Activated CD8-positive, alpha-beta memory T cell treated with anti-CD3 and anti-CD28 coated beads, Interleukin-2, amount 50 U/mL, for 1 hour (primary cell): ENCODE measurements around the gene GRAPL.
"Not testable (repeated sequence)": the region's sequence is repeated elsewhere in the genome, so short reads cannot be mapped to it uniquely, and the experiment has no call there.

Experiments used
- DNase-seq: peaks from one replicate; pipeline ENCODE4 v3.0.0-alpha.2; 2020; ENCODE audit errors: extremely low read depth

GRAPL gene

DNA sequence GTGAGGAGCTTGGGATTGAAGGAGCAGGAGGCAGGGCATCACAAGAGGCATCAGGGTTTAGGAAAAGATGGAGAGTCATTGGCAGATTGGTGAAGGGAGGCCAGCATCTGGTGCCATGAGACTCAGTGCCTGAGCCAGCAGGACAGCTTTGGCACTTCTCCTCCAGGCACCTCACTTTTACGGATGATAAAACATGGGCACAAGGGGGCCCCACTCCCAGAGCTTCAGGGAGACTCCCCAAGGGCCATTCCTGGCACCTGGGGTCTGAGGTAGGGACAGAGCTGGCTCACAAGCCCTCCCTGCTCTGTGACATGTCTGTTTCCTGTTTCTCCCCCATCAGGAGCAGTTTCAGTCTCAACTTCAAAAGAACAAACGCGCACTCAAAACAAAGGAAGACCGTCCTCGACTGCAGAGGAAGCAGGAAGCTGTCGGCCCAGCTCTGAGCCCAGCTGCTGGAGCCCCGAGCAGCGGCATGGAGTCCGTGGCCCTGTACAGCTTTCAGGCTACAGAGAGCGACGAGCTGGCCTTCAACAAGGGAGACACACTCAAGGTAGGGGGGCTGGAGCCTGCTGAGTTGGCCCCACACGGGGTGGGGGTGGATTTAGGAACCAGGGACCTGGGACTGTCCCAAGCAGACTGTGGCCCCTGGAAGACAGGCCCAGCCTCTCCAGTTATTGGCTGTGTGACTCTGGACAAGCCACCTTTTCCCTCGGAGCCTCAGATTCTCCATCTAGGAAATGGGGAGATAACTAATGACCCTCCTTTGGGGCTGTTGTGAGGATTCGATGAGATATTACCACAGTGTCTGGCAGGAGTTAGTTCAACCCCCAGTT, at the start of gene GRAPL:
GRAPL (plus strand) TSS at position 442 of the 833 bp plus-strand sequence; CDS start at position 473, 31 bp downstream.
- not testable (repeated sequence) for DNase-seq

DNA sequence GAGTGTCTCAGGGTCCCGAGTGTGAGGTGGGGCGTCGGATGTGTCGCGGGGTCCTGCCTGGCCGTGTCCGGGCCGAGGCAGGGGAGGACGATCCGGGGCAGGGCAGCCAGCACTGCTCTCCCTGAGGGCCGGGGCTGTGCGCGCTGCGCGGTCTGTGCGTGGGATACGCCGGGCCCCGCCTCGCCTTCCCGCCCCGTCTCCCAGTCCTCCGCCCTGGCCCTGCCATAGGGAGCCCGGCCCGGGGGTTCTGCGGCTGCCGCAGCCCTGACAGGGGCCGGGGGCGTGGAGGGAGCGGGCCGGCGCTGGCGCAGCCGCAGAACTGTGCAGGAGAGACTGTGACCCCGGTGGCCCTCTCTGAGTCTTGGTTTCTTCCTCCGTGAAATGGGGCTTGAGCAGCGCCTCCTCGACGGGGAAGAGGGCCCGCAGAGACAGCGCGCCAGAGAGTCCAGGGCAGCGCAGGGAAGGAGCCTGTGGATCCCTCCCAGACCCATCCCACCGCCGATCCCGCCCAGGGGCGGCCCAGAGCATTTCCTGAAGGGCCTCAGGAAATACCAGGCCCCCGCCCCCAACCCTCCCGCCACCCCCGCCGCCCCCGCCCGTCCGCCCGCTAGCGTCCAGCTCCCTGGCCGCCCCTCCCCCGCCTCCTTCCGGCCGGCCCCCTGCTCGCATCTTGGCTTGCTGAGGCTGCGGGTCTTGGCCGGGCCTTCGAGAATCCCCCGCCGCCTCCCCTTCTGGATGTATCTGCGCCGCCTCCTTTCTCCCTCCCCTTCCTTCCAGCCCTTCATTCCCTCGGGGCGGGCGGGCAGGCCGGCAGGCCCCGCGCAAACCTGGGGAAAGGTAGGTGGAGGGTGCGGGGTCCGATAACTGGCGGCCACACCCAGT, 38.3 kb upstream of the GRAPL start:
- not testable (repeated sequence) for DNase-seq

DNA sequence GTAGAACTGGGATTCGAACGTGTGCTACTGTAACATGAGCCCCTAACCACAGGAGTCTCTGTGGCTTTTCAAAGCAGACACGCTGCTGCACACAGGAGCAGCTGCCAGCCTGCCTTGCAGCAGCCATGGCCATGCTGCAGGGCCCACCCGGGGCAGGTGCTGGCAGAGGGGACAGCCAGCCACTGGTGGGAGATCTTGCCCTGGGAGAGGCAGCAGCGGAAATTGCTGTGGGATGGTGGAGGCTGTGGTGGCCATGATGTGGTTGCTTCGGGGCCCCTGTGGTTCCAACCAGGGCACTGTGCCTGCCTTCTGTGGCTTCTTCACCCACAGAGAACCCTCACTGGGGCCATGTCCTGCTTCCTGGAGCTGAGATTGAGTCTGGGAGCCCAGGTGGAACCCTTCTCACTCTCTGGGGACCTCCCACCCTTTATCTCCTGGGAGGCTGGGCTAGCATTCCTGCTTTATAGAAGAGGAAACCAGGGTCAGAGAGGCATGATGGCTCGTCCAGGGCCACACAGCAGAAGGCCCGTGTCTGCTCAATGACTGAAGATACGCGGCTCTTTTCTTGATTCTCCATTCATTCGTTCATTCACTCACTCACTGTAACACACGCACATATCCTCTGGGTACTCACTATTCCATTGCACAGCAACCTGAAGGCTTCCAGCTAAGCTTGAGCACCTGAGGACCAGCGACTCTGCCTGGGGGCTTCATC, 37.2 kb upstream of the GRAPL start:
- not testable (repeated sequence) for DNase-seq

DNA sequence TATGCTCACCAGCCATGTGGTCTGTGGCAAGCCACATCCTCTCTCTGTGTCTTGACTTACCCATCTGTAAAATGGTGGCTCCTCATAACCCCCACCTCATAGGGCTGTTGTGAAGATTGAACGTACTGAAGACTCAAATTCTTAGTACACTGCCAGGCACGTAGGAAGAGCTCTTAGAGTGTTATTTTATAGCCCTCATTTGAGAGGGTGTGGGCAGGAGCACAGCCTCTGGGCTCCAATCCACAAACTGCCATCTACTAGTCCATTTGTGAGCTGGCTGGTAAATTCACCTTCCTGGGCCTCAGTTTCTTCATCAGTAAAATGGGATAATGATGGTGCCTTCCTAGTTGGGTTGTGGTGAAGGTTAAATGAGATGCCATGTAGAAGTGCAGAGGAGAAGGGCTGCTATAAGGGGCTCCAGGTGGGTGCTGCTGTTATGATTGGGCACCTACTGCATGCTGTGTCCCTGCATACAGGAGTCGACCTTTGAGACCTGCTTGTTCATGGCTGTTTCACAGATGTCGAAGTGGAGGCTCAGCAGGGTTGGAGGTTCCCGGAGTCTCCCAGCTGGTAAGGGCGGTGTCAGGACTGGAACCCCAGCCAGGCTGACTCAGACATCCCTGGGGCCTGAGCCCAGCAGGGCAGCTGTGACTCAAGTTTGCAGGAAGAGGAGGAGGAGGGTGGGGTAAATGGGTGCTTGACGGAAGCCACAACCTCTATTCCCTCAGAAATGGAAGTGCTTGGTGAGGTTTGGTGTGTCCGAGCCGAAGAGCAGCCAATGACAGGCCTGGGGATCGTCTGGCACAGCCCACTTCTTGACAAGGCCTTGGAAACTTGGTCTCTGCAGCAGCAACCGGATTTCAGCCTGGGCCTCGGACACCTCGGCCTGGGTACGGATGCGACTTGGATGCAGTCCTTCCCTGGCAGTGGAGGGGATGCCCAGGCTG, 34.4 kb upstream of the GRAPL start:
- not testable (repeated sequence) for DNase-seq

DNA sequence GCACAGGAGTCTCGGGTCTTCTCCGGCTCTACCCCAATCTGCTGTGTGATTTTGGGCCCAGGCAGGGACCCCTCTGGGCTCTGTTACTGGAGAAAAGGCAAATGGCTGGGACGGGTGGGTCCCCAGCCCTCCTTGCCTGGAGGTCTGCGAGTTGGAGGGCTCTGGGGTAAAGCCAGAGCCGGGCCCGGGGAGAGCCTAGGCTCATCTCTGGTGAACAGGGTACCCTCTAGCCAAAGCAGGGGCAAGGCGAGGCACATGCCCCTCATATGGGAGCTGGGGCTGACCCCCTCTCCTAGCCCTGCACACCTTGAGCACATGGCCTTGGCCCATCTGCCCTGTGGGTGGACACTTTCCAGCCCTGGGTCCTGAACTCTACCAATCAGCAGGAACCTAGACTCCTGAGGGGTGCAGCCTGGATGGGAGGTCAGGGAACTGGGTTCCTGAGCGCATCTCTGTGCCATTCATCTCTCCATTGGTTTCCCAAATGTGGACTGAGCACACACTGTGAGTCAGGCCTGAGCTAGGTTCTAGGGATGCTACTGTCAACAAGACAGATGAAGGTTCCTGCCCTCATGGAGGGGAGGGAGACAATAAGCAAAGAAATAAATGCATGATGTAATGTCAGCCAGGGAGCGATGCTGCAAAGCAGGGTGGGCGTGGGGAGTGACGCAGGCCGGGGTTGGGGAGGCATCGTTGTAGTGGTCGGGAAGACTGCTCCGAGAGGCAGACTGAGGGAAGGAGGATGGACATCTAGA, 33.5 kb upstream of the GRAPL start:
- not testable (repeated sequence) for DNase-seq

DNA sequence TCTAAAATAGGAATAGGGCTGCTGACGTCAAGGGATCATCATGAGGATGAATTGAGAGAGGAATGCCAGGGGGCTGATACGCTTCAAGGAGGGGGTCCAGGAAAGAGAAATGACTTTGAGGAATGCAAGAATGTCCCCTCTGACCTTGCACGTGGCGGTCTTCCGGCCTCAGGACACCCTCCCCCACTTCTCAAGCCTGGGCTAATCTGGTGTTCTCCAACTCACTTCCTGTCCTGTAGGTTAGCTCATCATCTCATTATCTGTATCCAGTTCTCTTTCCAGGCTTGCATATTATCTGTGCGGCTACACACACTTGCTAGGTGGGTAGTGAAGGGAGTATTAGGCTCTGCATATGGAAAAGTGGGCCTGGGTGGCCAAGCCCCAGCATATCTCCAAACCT, 18.9 kb upstream of the GRAPL start:
- DNase-seq: not testable (repeated sequence)

DNA sequence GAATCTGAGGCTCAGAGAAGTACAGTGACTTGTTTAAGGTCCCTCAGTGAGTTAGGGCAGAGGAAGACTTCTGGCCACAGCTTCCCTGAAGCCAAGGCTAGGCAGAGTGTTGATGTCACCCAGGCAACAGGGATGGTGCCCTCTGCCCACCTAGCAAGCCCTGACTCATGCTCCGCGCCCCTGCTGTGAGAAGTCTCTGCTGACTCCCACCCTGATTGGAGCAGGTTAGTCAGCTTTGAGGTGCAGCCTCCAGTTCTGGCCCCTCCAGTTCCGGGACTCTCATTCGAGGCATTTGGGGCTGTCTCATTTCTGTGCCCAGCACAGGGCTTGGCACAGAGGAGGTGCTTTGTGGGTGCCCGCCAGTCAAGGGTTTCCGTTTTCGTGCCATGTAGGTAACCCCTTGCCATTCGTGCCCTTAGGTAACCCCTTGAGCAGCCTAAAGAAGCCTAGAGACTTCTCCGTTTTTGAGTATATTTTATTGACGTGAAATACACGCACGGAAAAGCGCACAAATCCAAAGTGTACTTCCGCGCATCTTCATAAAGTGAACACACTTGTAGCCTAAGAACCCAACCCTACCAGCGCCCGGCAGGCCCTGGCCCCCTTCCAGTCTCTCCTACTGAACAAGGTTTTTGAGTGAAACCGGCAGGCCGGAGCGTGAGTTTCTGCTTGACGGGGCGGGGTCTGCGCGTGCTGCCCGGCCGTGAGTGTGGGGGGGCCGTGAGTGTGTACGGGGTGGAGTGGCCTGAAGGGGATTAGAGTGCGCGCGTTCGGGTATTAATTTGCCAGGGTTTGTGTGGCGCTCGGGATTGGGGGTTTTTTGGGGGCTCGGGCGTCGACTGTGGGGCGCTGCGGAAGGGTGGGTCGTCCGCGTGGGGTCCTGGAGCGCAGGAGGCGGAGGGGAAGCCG, 16.9 kb upstream of the GRAPL start:
- not testable (repeated sequence) for DNase-seq

DNA sequence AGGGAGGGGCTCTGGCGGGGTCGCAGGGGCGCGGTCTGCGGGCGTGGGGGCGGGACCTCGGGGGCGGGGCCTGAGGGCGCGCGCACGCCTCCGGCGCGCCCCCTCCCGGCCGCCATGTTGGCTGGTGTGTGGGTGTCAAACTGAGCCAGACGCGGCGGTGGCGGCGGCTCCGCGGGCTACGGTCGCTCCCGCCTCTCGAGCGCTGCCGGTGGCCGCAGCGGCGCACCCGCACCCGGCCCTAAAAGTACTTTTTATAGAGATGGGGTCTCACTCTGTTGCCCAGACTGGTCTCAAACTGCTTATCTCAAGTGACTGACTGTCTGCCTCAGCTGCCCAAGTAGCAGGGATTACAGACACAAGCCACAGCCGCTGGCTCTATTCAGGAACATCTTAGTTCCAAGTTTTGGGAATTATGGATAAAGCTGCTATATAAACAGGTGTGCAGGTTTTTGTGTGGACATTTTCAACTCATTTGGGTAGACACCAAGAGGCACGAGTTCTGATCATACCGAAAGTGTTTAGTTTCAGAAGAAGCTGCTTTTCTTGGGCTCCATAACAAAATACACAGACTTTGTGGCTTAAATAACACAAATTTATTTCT, 16.2 kb upstream of the GRAPL start:
- DNase-seq: not testable (repeated sequence)

DNA sequence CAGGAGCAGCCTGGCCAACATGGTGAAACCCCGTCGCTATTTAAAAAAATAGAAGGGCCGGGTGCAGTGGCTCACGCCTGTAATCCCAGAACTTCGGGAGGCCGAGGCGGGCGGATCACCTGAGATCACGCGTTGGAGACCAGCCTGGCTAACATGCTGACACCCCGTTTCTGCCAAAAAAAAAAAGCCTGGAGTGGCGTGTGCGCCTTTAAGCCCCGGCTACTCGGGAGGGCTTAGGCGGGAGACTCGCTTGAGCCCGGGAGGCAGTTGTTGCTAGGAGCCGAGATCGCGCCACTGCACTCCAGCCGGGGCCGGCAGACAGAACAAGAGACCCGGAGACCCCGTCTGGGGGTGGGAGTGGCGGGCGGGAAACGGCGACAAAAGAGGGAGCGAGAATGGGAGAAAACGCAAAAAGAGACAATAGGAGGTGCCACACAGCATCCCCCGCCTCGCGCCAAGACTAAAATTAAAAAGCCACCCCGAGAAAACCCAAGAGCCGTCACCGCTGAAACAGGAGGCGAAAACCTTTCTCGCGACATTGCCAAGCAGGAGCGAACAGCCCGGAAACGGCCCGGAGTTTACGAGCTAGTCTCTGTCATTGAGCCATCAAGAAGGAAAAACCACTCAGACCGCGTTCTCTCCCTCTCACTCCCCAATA, 15.5 kb upstream of the GRAPL start:
- DNase-seq: not testable (repeated sequence)

DNA sequence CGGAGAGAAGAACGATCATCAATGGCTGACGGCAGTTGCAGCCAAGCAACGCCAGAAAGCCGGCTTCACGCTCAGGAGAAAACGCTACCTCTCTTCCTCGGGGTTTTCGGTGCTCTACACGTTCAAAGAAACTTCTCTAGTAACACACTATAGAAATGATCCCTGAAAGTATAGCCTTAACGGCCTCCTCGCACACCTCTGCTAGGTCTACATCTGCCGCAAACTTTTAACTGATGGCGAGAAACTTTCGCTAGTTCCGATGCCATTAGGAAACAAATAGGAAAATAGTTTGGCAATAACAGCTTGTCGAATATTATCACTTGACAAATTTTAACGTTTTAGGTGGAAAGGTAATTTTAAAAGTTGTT, 14.9 kb upstream of the GRAPL start:
- not testable (repeated sequence) for DNase-seq

DNA sequence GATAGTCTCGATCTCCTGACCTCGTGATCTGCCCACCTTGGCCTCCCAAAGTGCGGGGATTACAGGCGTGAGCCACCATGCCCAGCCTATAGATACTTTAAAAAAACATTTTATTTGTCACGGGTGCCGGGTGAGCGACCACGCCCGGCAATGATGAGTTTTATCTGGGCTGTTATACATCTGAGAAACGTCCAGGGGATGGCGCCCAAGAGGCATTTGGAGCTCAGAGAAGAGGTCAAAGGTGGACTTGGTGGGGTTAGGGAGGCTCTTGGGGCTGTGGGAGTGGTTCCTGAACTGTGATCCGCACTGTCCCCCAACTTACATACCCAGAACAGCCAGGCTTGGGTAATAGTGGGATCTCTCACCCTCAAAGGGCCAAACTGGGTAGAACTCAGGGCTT, 8.7 kb upstream of the GRAPL start:
- not testable (repeated sequence) for DNase-seq

DNA sequence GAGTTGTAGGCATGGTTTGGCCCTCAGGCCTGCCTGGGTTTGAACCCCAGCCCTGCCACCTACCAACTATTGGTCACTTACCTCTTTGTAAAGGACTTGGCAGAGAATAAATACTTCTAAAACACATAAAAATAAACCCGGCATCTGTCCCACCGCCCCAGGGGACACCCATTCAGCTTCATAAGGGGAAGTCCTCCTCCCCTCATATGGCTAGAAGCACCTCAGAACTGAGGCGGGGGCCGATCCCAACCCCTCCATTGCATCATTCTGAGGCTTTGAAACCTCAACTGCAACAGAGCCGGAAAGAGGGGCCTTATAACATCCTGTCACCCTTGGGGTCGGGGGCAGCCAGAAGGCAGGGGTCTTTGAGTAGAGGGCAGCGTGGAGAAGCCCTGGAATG, 2.1 kb upstream of the GRAPL start:
- DNase-seq: not testable (repeated sequence)

DNA sequence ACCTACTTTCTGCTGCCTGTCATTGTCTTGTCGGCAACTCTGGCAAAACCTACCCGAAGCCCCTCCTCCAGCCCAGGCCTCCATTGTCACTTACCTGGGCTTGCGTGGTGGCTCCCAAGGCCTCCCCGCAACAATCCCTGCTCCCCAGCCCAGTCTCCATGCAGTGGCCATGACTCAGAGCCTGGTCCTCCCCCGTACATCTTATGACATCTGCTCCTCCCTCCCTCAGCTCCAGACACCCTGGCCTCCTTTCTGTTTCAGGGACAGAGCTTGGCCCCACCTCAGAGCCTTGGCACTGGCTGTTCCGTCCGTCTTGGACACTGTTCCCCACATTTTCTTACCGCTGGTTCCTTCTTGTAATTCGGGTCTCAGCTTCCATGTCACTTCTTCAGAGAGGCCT, 2.1 kb downstream of the GRAPL start:
- DNase-seq: not testable (repeated sequence)

DNA sequence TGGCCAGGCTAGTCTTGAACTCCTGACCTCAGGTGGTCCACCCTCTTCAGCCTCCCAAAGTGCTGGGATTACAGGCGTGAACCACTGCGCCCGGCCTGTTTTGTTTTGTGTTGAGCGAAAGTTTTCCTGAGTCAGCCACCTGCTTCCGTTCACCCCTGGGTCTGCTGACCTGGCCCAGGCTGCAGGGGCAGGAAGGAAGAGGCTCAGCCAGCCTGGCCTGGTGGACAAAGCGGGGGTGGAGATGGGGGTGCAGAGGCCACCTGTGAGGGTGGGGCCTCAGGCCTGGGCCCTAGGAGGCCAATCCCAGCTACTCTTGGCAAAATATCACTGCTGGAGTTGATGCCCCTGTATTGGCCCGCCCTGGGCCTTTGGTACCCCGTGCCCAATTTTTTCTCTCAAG, 3.7 kb downstream of the GRAPL start:
- DNase-seq: not testable (repeated sequence)

DNA sequence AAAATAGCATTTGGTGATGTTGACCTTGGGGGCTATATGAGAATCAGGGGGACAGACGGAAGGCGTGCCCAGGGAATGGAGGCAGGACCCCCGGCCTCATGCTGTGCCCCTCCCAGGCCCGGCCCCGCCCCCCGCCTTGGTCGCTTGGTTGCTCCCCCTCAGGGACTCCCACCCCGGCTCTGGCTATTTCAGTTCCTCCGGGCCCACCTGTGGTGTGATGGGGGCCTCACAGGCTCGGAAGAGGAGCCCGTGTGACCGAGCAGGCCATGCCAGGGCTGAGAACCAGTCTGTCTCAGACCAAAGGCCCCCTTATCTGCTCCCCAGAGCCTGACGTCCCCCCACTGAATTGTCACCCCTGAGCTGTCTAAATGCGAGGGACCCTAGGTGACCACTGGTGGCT, 4.4 kb downstream of the GRAPL start:
- DNase-seq: not testable (repeated sequence)

DNA sequence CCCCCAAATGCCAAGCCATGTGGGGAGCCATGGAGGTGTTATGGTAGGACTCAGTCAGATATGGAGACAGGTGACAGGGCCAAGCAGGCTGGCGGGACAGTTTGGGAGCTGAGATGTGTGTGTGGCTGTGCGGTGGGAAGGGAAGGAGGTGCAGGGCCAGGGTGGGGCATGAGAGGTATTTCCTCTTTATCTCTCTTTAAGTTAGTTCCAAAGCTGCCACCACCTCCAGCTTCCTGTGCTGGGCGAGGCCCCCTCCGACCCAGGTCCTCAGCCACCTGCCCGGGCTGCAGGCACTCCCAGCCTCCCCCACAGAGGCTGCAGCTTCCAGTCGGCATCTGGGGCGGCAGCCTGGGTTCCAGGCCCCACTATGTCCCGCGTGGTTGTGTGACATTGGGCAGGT, 6.4 kb downstream of the GRAPL start:
- DNase-seq: not testable (repeated sequence)

DNA sequence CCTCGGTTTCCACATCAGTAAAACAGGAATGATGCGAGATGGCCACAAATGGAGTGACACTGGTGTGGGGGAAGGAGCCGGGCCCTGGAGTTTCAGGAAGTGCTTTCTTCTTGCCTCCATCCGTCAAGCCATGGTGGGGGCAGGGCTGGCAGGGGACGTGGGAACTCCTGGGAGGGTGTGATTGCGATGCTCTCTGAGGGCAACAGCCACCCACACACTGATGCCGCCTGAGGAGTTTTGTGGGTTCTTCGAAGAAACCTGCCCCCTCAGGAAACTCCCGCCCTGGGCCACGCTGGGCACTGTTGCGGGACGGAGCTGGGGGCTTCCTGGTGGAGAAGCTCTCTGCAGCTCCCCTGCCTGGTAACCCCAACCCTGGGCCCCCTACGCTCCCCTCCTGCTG, 8.0 kb downstream of the GRAPL start:
- not testable (repeated sequence) for DNase-seq

DNA sequence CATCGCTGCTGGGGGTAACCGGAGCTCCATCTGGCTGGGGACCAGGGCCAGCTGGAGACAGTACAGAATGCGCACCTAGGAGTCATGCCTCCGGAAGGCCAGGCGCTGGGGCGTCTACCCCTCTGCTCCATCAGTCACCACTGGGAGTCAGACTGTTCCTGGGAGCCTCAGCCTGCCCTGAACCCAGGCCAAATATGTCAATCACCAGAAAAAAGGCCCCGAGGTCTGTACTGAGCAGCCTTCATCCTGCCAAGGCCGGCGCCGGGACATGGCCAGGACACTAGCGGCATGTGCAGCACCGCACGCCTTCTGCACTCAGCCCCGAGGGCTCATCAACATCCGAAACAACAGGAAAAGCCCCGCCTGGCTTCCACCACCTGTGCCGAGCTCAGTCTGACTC, 8.7 kb downstream of the GRAPL start:
- DNase-seq: not testable (repeated sequence)
